GM18526 (cell line): Measurements from ENCODE around the gene SHLD1.

Experiments
- POLR2A ChIP-seq: IDR thresholded peaks from 3 replicates; pipeline ENCODE4 v1.6.1; 2011; ENCODE audit not compliant: insufficient read length; ENCODE audit errors: extremely low read depth

The SHLD1 gene

DNA sequence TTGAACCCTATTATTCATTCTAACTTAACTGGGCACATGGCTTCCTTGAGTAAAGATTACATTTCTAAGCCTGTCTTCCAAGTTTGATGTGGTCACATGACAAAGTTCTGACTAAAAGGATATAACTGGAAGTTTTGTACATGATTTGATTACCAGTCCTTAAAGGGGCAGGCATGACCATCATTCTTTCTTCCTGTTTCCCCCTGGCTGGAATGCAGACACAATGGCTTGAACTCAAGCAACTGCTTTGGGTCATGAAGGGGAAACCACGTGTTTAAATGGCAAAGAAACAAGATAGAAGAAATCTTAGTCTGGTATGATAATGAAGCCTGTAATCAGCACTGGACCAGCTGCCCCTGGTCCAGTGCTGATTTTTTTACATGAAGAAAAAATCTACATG lies 15.6 kb upstream of the SHLD1 start:
- no peak for TF ChIP-seq POLR2A

GRCh38 chr20:5735845-5736510 lies 14.2 kb upstream of the SHLD1 start:
- no peak for TF ChIP-seq POLR2A

GRCh38 chr20:5737619-5737953 lies 12.6 kb upstream of the SHLD1 start:
- no peak for TF ChIP-seq POLR2A

GRCh38 chr20:5737966-5738365 lies 12.2 kb upstream of the SHLD1 start:
- TF ChIP-seq POLR2A: no peak

GRCh38 chr20:5741089-5741488 lies 9.1 kb upstream of the SHLD1 start:
- no peak for TF ChIP-seq POLR2A

DNA sequence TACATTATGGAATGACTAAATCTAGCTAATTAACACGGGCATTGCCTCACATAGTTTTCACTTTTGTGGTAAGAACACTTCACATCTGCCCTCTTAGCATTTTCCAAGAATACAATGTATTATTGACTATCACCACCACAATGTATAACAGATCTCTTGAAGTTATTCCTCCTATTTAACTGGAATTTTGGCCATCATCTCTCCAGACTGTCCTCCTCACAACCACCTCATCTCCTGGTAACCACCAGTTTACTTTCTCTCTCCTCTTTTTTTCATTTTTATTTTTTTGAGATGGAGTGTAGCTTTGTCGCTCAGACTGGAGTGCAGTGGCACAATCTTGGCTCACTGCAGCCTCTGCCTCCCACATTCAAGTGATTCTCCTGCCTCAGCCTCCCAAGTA lies 8.2 kb upstream of the SHLD1 start:
- TF ChIP-seq POLR2A: no peak

DNA sequence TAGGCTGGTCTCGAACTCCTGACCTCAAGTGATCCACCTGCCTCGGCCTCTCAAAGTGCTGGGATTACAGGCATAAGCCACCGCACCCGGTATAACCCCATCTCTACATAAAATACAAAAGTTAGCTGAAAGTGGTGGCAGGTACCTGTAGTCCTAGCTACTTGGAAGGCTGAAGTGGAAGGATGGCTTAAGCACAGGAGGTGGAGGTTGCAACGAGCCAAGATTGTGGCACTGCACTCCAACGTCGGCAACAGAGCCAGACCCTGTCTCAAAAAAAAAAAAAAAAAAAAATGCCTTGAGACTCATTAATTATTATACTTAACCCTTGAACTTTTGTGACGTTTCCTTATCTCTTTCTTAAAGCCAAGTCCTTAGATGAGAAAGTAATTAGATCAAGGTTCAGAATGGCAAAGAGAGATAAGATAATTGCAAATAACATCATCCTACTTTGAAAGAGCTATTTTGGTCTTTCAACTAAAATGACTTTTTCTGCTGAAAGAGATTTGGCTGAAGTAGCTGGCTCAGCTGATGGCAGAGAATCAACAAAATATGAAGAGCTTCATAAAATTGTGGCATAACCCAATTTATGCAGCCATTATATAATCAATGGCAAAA lies 4.7 kb upstream of the SHLD1 start:
- no peak for TF ChIP-seq POLR2A

DNA sequence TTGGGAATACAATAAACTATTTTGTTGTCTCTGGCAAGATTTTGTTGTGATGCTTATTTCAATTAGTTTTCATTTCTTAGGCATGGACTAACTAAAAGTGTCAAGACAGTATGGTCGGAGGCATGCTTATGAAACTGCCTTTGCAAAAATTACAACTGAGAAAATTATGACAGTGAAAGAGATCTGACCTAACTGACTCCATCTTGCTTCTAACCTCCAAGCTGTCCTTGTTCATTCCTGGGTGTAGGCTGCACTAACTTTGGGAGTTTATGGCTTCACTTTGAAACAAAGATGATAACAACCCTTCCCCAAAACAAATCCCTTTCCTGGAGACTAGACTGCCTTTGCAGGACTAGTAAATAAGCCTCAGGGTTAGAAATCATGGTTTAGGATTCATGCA lies 4.1 kb upstream of the SHLD1 start:
- no peak for TF ChIP-seq POLR2A

GRCh38 chr20:5748246-5748645 lies 2.0 kb upstream of the SHLD1 start:
- no peak for TF ChIP-seq POLR2A

- TF ChIP-seq POLR2A: no peak
Measured at GRCh38 chr20:5751856-5752255, 1.7 kb downstream of the SHLD1 start.

DNA sequence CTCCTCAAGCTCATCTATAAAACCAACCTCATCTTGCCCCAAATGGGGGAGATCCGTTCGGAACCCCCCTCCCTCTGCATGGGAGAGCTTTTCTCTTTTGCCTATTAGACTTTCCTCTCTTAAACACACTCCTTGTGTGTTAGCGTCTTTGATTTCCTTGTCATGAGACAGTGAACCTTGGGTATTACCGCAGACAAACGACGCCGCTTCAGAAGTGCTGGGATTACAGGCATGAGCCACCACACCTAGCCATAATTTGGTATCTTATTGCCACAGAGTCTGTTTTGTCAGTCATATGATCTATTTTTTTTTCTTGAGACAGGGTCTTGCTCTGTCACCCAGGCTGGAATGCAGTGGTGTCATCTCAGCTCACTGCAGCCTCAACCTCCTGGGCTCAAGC lies 3.6 kb downstream of the SHLD1 start:
- TF ChIP-seq POLR2A: no peak

- no peak for TF ChIP-seq POLR2A
Measured at GRCh38 chr20:5757949-5758348, 7.7 kb downstream of the SHLD1 start.

- TF ChIP-seq POLR2A: no peak
Measured at GRCh38 chr20:5766085-5766764, 16.0 kb downstream of the SHLD1 start.

- no peak for TF ChIP-seq POLR2A
Measured at GRCh38 chr20:5767493-5768098, 17.4 kb downstream of the SHLD1 start.

DNA sequence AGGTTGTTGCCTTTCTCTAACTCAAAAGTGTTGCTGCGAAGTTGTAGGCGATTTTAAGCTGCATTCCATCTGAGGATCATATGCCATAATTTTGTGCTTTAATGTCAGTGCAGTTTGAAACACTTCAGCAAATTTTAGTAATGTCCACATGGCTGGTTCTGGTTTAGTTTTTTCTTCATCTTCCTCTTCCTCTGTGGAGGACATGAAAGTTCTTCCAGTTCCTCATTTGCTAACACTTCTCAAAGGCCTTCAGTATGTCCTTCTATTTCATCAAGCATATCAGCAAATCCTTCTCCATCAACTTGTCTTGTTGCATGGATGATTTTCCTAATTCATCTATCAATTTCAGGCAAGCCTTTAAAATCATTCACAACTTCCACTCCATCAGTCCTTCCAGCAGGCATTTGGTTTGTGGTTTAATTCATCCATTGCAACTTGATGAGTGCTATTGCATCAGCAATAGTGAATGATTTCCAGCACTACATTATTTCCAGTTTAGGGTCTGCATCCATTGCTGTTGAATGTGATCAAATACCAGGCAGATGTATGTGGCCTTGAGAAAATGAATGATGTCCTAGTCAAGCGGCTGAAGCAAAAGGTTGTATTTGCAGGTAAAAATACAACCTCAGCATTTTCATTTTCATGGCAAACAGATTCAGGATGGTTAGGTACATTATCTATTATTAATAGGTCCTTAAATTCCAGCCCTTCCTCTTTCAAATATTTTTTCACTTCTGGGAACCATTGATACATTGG lies 20.2 kb downstream of the SHLD1 start:
- no peak for TF ChIP-seq POLR2A

DNA sequence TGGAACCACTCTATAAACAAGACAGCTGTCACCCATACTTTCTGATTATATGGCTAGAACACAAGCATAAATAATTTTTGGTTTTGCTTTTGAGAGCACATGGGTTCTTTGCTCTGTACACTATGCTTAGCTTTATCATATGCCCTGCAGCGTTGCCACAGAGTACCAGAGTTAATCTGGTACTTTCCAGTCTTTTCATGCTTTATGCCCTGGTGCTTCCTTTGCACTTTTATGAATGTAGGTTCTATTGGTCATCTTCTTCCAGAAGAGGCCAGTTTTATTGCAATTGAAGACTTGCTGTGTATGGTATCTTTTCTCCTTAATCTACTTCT lies 20.8 kb downstream of the SHLD1 start:
- TF ChIP-seq POLR2A: no peak
